CD4-positive, alpha-beta memory T cell (primary cell): ENCODE data around the gene PRKRIP1. TPM values are rescaled to one million over a fixed set of nuclear protein-coding genes. Genes with fewer than 3 reads are reported as not detected.
A peak's percentile ranks its signal among the peaks of the same experiment; 100 is the strongest.

Experiments
- CTCF ChIA-PET: fragments of 350-600 bp; sonication (Branson Sonifier 250); formaldehyde crosslinking; loops from one replicate; lab custom pipeline; 2021; ENCODE audit warnings: inconsistent platforms; ENCODE audit not compliant: partially characterized antibody; lab: Charles Lee
- POLR2A ChIA-PET: fragments of 350-600 bp; sonication (Branson Sonifier 250); formaldehyde crosslinking; loops from one replicate; lab custom pipeline; 2021; ENCODE audit not compliant: partially characterized antibody; lab: Charles Lee
- DNase-seq, 5 donors: peaks; one replicate each; pipeline versions ENCODE4 v3.0.0 to v3.0.0-alpha.2; 2020 to 2022; ENCODE audit warnings: mixed read lengths in 1 of 5
- H3K27ac ChIP-seq: one replicate; pipeline ENCODE4 v1.7.0; 2013; ENCODE audit warnings: low read depth, low read length
- H3K27me3 ChIP-seq: 2 replicates; pipeline ENCODE4 v1.7.0; 2013; ENCODE audit warnings: mild to moderate bottlenecking, low read length, moderate library complexity; ENCODE audit not compliant: insufficient read depth
- H3K36me3 ChIP-seq: 2 replicates; pipeline ENCODE4 v1.7.0; 2013; ENCODE audit warnings: mild to moderate bottlenecking, low read length, moderate library complexity; ENCODE audit not compliant: insufficient read depth
- H3K4me1 ChIP-seq: 2 replicates; pipeline ENCODE4 v1.7.0; 2013; ENCODE audit warnings: mild to moderate bottlenecking, low read length, moderate library complexity; ENCODE audit not compliant: insufficient read depth
- H3K4me3 ChIP-seq, 2 donors: one replicate each; pipeline ENCODE4 v1.7.0; 2013; ENCODE audit warnings: low read length in 2 of 2, mild to moderate bottlenecking in 1 of 2
- H3K9me3 ChIP-seq, 2 donors: one replicate each; pipeline ENCODE4 v1.7.0; 2013; ENCODE audit warnings: low read length in 2 of 2, control low read depth in 1 of 2; ENCODE audit not compliant: control insufficient read depth in 1 of 2
- H3K27ac Mint-ChIP-seq, 7 donors: one replicate each; pipeline ENCODE4 v1.8.0; 2020 to 2021; ENCODE audit warnings: mixed read lengths in 7 of 7, mild to moderate bottlenecking in 6 of 7, inconsistent platforms in 3 of 7, moderate library complexity in 3 of 7
- H3K27me3 Mint-ChIP-seq, 2 donors: one replicate each; pipeline ENCODE4 v1.8.0; 2020 to 2021; ENCODE audit warnings: mixed read lengths in 2 of 2
- H3K36me3 Mint-ChIP-seq, 2 donors: one replicate each; pipeline ENCODE4 v1.8.0; 2020 to 2021; ENCODE audit warnings: mixed read lengths in 2 of 2, inconsistent platforms in 1 of 2, mild to moderate bottlenecking in 1 of 2
- H3K4me1 Mint-ChIP-seq, 4 donors: one replicate each; pipeline ENCODE4 v1.8.0; 2020 to 2021; ENCODE audit warnings: mixed read lengths in 4 of 4, mild to moderate bottlenecking in 1 of 4
- H3K4me3 Mint-ChIP-seq, 8 donors: one replicate each; pipeline ENCODE4 v1.8.0; 2020 to 2021; ENCODE audit warnings: mixed read lengths in 8 of 8, mild to moderate bottlenecking in 7 of 8, moderate library complexity in 6 of 8, inconsistent platforms in 3 of 8
- H3K9me3 Mint-ChIP-seq, 8 donors: one replicate each; pipeline ENCODE4 v1.8.0; 2020 to 2021; ENCODE audit warnings: mixed read lengths in 8 of 8, mild to moderate bottlenecking in 5 of 8, inconsistent platforms in 3 of 8, moderate library complexity in 1 of 8
- intact Hi-C: fragments of 100-400 bp; cut with micrococcal nuclease; formaldehyde crosslinking; loops from one replicate; pipeline ENCODE4 v1.15.1; 2023
- polyA plus RNA-seq, 2 donors: library from polyadenylated mRNA; unstranded; fragments of 300-500 nt; fragmentation: Illumina TruSeq; gene quantifications; one replicate each; pipeline ENCODE4 v1.2.3, GENCODE V29; 2021
- total RNA-seq, 2 experiments: library from RNA; stranded (reverse); gene quantifications; one replicate each; pipeline ENCODE4 v1.2.3, GENCODE V29; 2021

The PRKRIP1 gene
- total and polyA plus RNA-seq, 4 experiments from 2014 or later = 9.7 to 47.6 (median 32.4) TPM

DNA sequence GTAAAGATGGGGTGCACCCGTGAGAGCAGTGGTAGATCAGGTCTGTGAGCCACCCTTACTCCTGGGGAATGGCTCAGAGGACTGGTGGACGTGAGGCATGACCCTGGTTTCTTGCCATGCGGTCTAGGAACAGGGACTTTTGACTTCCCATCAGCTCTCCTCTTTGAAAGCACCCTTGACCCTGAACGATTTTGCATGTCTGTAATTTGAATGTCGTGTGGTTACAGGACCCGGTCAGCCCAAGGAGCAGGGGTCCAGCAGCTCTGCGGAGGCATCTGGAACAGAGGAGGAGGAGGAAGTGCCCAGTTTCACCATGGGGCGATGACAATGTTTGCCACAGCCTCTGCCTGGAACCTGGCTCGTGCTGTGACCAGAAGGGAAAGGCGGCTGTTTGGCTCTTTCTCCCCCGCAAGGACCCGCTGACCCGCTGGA lies 28.6 kb downstream of the PRKRIP1 start:
- ChIA-PET CTCF (interaction anchor here (0.9 to 2.7 kb wide), 6 partner anchors 10 to 29 kb away, joined by 3 to 18 read pairs (median 6); no protein-coding TSS in a partner anchor), POLR2A (interaction anchor here (1.1 to 16.0 kb wide), 4 partner anchors 9 to 38 kb away, joined by 5 to 496 read pairs (median 20); partner anchors contain the start of gene ORAI2)
- peak overlapping the region in 7 of 8 donors; percentile 31 to 92 (median 54) for H3K4me3 Mint-ChIP-seq
- peak overlapping the region; percentile 100 for H3K27ac Mint-ChIP-seq
- peaks cover 23 to 31% of the 10 kb centered on the region in 2 donors for H3K36me3 Mint-ChIP-seq
- intact Hi-C loops = no loop called here
- Histone ChIP-seq H3K27ac (peak overlapping the region; percentile 98), H3K36me3 (no peaks in the 10 kb centered on the region), H3K27me3 (no peaks in the 10 kb centered on the region), H3K9me3 (no peaks in the 10 kb centered on the region), H3K4me3 (no peak overlapping the region), H3K4me1 (peaks cover 83% of the 10 kb centered on the region)
- DNase-seq = no peak
- no peaks in the 10 kb centered on the region for H3K27me3 Mint-ChIP-seq
- H3K9me3 Mint-ChIP-seq = peaks cover 0 to 6% (median 0%) of the 10 kb centered on the region in 8 donors
- H3K4me1 Mint-ChIP-seq = peaks cover 43 to 76% (median 58%) of the 10 kb centered on the region in 4 donors

DNA sequence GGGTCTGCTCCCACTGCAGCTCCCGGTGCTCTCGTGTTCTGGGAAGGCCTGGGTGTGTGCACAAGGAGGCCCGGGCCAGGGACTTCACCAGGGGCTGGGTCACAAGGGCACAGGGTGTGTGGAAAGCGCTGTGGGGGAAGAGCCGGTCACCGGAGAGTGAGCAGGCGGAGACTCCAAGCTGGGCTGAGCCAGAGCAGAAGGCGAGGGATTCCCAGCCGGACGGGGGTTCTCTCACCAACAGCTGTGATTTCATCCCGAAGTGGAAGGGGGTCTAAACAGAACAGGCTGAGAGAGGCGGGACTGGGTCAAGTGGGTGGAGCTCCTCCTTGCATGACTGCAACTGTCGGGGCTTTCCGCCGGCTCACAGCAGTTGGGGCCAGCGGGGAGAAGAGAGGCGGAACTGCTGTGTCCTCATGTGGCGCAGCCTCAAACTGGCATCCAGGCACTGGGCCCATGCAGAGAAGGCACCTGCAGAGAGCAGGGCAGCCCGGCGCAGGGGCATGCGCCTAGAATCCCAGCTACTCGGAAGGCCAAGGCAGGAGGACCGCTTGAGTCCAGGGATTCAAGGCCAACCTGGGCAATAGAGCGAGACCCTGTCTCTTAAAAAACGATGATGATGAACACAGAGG lies 29.6 kb downstream of the PRKRIP1 start:
- H3K9me3 Mint-ChIP-seq = peaks cover 0 to 6% (median 0%) of the 10 kb centered on the region in 8 donors
- POLR2A ChIA-PET = interaction anchor here (0.7 to 16.0 kb wide), 13 partner anchors 8 to 1997 kb away, joined by 3 to 496 read pairs (median 5); partner anchors contain the start of genes ALKBH4, LRWD1, ORAI2 and PRKRIP1
- peaks cover 15 to 26% of the 10 kb centered on the region in 2 donors for H3K36me3 Mint-ChIP-seq
- Histone ChIP-seq H3K4me3 (peak overlapping the region; percentile 48 to 49), H3K4me1 (peaks cover 83% of the 10 kb centered on the region), H3K9me3 (no peaks in the 10 kb centered on the region), H3K27ac (peak overlapping the region; percentile 98), H3K27me3 (no peaks in the 10 kb centered on the region), H3K36me3 (no peaks in the 10 kb centered on the region)
- no peaks in the 10 kb centered on the region for H3K27me3 Mint-ChIP-seq
- intact Hi-C loops = loop anchor here (1.0 to 2.0 kb wide), 3 partner anchors 9 to 39 kb away; partner anchors contain the start of genes ALKBH4, LRWD1 and PRKRIP1
- peak overlapping the region; percentile 83 to 92 (median 87) for H3K4me3 Mint-ChIP-seq
- H3K4me1 Mint-ChIP-seq = peaks cover 39 to 75% (median 56%) of the 10 kb centered on the region in 4 donors
- DNase-seq = peak; percentile 80 to 94 (median 84)
- CTCF ChIA-PET = interaction anchor here (0.8 to 2.7 kb wide), 10 partner anchors 10 to 41 kb away, joined by 3 to 36 read pairs (median 8); no protein-coding TSS in a partner anchor
- peak overlapping the region; percentile 100 for H3K27ac Mint-ChIP-seq

- ChIA-PET CTCF (interaction anchor here (0.8 to 2.7 kb wide), 9 partner anchors 9 to 41 kb away, joined by 3 to 36 read pairs (median 8); no protein-coding TSS in a partner anchor), POLR2A (interaction anchor here (0.5 to 16.0 kb wide), 12 partner anchors 8 to 63 kb away, joined by 3 to 496 read pairs (median 6); partner anchors contain the start of genes ALKBH4, LRWD1, ORAI2 and PRKRIP1)
- H3K27me3 Mint-ChIP-seq = no peaks in the 10 kb centered on the region
- Histone ChIP-seq H3K4me3 (peak overlapping the region; percentile 48 to 49), H3K27ac (peak overlapping the region; percentile 98), H3K9me3 (no peaks in the 10 kb centered on the region), H3K27me3 (no peaks in the 10 kb centered on the region), H3K36me3 (no peaks in the 10 kb centered on the region), H3K4me1 (peaks cover 83% of the 10 kb centered on the region)
- DNase-seq = peak; percentile 76 to 87 (median 79)
- peak overlapping the region; percentile 83 to 92 (median 87) for H3K4me3 Mint-ChIP-seq
- H3K4me1 Mint-ChIP-seq = peaks cover 39 to 75% (median 57%) of the 10 kb centered on the region in 4 donors
- H3K9me3 Mint-ChIP-seq = peaks cover 0 to 6% (median 0%) of the 10 kb centered on the region in 8 donors
- intact Hi-C loops = loop anchor here (1.0 to 2.0 kb wide), 3 partner anchors 10 to 38 kb away; partner anchors contain the start of genes ALKBH4, LRWD1 and PRKRIP1
- H3K27ac Mint-ChIP-seq = peak overlapping the region; percentile 100
- H3K36me3 Mint-ChIP-seq = peaks cover 12 to 23% of the 10 kb centered on the region in 2 donors
These were observed 30.3 kb downstream of the PRKRIP1 start for GRCh38 chr7:102426268-102427018.

GRCh38 chr7:102427019-102427405 lies 30.8 kb downstream of the PRKRIP1 start:
- no peaks in the 10 kb centered on the region for H3K9me3 ChIP-seq
- ChIA-PET CTCF (interaction anchor here (1.0 to 2.7 kb wide), 6 partner anchors 11 to 40 kb away, joined by 3 to 36 read pairs (median 10); no protein-coding TSS in a partner anchor), POLR2A (interaction anchor here (0.5 to 16.0 kb wide), 10 partner anchors 7 to 46 kb away, joined by 3 to 496 read pairs (median 8); partner anchors contain the start of genes ALKBH4, LRWD1, ORAI2 and PRKRIP1)
- DNase-seq = no peak
- peak overlapping the region; percentile 48 to 49 for H3K4me3 ChIP-seq
- H3K27ac Mint-ChIP-seq = peak overlapping the region; percentile 100
- H3K27me3 Mint-ChIP-seq = no peaks in the 10 kb centered on the region
- H3K4me3 Mint-ChIP-seq = peak overlapping the region; percentile 83 to 92 (median 87)
- no peaks in the 10 kb centered on the region for H3K27me3 ChIP-seq
- H3K4me1 ChIP-seq = peaks cover 84% of the 10 kb centered on the region
- peak overlapping the region; percentile 98 for H3K27ac ChIP-seq
- H3K36me3 Mint-ChIP-seq = peaks cover 7 to 23% of the 10 kb centered on the region in 2 donors
- peaks cover 43 to 81% (median 62%) of the 10 kb centered on the region in 4 donors for H3K4me1 Mint-ChIP-seq
- no peaks in the 10 kb centered on the region for H3K36me3 ChIP-seq
- H3K9me3 Mint-ChIP-seq = peaks cover 0 to 6% (median 0%) of the 10 kb centered on the region in 8 donors
- intact Hi-C loops = loop anchor here (2.0 kb wide), 2 partner anchors 30 to 38 kb away; partner anchors contain the start of genes ALKBH4, LRWD1 and PRKRIP1

- peaks cover 44 to 86% (median 67%) of the 10 kb centered on the region in 4 donors for H3K4me1 Mint-ChIP-seq
- no peaks in the 10 kb centered on the region for H3K27me3 Mint-ChIP-seq
- CTCF ChIA-PET = no interaction called here
- Histone ChIP-seq H3K36me3 (no peaks in the 10 kb centered on the region), H3K27me3 (no peaks in the 10 kb centered on the region), H3K4me3 (no peak overlapping the region), H3K27ac (peak overlapping the region; percentile 98), H3K4me1 (peaks cover 91% of the 10 kb centered on the region), H3K9me3 (no peaks in the 10 kb centered on the region)
- H3K27ac Mint-ChIP-seq = peak overlapping the region; percentile 90 to 100 (median 100)
- H3K36me3 Mint-ChIP-seq = peaks cover 6 to 21% of the 10 kb centered on the region in 2 donors
- peaks cover 0 to 6% (median 0%) of the 10 kb centered on the region in 8 donors for H3K9me3 Mint-ChIP-seq
- POLR2A ChIA-PET = interaction anchor here (0.6 to 16.0 kb wide), 4 partner anchors 17 to 1339 kb away, joined by 3 to 496 read pairs (median 6); partner anchors contain the start of gene PRKRIP1
- intact Hi-C loops = no loop called here
- H3K4me3 Mint-ChIP-seq = peak overlapping the region in 5 of 8 donors; percentile 9 to 69 (median 55)
- no peak for DNase-seq
These were observed 33.2 kb downstream of the PRKRIP1 start for GRCh38 chr7:102429141-102429899.
